RKO (cell line): ENCODE data around the gene COQ8B.

Experiments
- DNase-seq: peaks from one replicate; pipeline ENCODE4 v3.0.0-alpha.2; 2016; ENCODE audit warnings: low spot score

The COQ8B gene

DNA sequence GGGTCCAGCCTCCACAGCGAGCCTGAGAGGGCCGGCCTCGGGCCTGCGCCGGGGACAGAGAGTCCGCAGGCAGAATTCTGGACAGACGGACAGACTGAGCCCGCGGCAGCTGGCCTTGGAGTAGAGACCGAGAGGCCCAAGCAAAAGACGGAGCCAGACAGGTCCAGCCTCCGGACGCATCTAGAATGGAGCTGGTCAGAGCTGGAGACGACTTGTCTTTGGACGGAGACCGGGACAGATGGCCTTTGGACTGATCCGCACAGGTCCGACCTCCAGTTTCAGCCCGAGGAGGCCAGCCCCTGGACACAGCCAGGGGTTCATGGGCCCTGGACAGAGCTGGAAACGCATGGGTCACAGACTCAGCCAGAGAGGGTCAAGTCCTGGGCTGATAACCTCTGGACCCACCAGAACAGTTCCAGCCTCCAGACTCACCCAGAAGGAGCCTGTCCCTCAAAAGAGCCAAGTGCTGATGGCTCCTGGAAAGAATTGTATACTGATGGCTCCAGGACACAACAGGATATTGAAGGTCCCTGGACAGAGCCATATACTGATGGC lies 716 bp upstream of the COQ8B start:
- peak; percentile 57 for DNase-seq

- peak; percentile 91 for DNase-seq
Measured at GRCh38 chr19:40716031-40716481, 630 bp downstream of the COQ8B start.

DNA sequence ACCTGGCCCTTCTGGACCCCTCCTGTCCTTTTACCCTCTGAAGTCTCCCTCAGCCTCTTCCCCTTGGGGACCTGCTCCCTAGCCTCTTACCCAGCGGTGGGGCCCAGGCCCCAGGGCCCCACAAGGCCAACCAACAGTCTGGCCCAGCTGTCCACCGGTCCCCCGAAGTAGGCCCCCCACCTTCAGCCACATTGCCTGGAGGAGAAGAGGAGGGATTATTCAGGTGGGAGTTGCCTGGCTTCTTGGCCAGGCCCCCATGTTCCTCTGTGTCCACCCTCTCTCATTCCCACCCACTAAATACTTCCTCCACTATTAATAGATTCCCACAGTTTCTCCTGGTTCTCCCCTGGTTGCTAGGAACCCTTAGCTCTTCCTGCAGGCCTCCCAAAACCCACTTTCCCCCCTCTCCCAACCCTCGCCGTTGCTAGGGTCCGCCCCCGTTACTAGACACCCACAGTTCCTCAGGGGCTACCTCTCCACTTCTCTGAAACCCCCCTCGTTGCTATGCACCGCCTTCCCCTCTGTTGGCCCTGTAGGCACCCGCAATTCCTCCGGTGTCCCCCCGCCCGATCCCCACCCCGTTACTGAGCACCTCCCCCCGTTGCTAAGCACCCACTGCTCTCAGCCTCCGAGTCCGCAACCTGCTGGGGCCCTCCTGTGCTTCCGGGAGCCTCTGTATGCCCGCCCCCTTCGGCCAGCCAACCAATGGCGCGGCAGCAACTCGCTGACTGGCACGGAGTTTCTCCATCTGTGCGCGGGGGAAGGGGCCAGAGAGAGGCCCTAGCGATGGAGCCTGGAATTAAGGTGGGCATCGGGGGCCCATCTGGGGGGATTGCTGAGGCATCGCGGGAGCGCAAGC lies 2.0 kb downstream of the COQ8B start:
- DNase-seq: peak; percentile 91

DNA sequence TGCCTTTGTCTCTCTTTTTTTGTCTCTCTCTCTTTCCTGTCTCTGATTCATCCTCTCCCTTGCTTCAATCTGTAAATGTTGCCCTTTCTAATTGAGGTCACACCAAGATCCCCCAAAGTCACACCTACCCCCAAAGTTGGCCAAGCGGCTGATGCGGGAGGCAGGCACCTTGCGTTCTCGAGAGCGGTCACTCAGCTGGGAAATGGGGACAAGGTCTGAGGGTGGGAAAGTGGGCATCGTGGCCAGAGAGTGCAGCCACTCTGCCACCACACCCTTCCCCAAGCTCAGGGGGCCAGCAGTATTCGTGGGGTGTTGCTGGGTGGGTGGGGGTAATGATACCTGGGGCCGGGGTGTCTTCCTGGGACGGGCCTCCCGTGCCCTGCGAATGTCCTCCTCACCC lies 2.7 kb downstream of the COQ8B start:
- no peak for DNase-seq

DNA sequence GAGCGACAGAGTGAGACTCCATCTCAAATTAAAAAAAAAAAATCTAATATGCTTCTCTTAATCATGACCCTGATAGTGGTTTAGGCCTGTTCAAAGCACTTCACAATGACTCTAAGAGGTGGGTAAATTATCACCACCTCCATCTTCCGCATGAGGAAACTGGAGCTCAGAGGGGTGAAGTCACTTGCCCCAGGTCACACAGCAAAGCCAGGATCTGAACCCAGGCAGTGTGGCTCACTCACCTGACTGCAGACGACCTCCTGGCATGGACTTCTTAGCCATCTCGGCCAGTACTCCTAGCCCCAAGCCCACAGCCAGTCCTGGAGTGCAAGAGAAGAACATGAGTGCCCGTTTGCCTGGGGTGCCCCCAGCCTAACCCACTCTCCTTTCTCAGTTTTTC lies 6.9 kb downstream of the COQ8B start:
- DNase-seq: no peak

GRCh38 chr19:40707615-40708014 lies 9.1 kb downstream of the COQ8B start:
- no peak for DNase-seq

- no peak for DNase-seq
Measured at GRCh38 chr19:40705950-40706619, 10.6 kb downstream of the COQ8B start.

DNA sequence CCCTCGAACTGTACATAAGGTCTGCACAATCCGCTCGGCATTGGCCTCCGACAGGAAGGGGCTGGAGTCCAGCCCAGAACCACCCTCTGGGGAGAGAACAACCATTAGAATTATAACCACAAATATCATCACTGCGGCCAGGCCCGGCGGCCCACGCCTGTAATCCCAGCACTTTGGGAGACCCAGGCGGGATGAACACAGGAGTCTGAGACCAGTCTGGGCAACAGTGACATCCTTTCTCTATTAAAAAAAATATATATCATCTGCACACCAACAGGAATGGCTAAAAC lies 11.4 kb downstream of the COQ8B start:
- no peak for DNase-seq

GRCh38 chr19:40704491-40705361 lies 12.0 kb downstream of the COQ8B start:
- no peak for DNase-seq

- no peak for DNase-seq
Measured at GRCh38 chr19:40703029-40703755, 13.5 kb downstream of the COQ8B start.

DNA sequence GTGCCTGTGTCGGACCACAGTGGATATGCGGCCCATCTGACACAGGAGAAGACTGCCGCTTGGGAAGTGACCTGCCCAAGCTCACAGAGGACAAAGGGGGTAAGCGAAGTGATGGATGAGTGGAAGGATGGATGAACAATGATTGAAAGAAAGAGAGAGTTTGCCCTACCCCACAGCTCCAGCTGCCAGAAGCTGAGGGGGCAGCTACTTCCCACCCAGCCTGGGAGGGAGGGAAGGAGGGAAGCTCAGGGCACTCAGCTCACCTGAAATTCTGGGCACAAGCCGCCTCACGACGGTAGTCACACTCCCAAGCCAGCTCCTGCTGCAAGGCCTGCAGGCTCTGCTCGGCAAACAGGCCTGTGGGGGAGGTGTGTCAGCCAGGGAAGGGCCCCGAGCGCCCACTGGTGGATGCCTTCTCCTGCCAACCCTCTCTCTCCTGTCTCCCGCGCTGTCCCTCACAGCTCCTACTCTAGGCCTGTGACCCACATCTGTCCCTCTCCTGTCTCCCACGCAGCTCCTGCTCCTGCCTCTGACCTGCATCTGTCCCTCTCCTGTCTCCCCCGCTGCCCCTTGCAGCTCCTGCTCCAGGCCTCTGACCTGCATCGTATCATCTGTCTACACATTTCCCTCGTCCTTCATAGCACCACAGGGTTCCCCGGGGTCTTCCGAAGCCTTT lies 14.2 kb downstream of the COQ8B start:
- no peak for DNase-seq

GRCh38 chr19:40701758-40702157 lies 14.9 kb downstream of the COQ8B start:
- DNase-seq: no peak

GRCh38 chr19:40700083-40700482 lies 16.6 kb downstream of the COQ8B start:
- DNase-seq: no peak

GRCh38 chr19:40697007-40697406 lies 19.7 kb downstream of the COQ8B start:
- DNase-seq: no peak

DNA sequence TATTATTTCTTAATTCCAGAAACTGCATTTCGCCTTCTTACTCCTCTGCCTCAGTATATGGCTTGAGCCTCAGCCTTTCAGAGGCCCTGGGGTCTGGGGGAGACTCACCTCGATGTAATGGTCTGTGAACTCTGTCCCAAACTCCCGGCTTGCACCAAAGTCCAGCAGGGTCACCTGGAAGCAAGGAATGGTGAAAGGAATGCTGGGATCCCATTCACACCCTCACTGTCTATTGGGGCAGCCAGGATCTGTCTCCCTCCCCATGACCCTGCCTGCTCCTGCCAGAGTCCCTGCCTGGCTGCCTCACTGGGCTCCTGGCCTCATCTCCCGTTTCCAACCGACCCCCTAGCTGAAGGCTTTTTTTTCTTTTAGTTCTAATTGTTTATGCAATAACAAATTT lies 20.8 kb downstream of the COQ8B start:
- no peak for DNase-seq

DNA sequence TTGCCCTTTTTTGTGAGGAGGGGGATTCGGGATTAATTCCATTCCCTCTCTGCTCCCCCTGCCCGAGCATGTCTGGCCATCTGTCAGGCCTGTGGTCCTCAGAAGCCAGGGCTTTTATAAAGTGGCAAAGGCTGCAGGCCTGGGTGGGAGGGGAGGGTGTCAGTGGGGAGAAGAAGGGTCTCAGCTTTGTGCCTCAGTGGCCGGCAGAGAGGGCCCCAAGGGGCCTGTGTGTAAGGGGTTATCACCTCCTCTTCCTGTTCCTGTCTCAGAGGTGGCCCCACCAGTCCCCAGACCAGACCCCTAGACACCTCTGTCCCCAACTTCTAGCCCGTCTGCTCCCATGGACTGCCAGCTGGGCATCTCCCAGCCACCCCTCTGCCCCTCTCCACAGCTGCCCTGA lies 22.8 kb downstream of the COQ8B start:
- no peak for DNase-seq

GRCh38 chr19:40693150-40693788 lies 23.4 kb downstream of the COQ8B start:
- no peak for DNase-seq

DNA sequence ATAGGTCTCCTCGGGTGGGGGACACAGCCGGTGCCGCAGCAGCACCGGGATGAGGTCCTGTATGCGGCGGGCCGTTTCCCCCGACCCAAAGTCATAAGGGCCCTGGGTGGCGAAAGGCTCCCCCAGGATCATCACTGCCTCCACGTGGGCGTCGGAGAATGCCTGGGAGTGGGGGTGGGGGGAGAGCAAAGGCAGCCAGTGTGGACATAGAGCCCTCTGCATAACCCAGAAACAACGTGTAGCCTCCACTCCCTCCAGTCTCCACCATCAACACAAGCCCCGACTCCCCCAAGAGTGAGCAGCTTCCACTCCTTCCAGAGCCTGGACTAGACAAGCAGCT lies 24.5 kb downstream of the COQ8B start:
- no peak for DNase-seq

DNA sequence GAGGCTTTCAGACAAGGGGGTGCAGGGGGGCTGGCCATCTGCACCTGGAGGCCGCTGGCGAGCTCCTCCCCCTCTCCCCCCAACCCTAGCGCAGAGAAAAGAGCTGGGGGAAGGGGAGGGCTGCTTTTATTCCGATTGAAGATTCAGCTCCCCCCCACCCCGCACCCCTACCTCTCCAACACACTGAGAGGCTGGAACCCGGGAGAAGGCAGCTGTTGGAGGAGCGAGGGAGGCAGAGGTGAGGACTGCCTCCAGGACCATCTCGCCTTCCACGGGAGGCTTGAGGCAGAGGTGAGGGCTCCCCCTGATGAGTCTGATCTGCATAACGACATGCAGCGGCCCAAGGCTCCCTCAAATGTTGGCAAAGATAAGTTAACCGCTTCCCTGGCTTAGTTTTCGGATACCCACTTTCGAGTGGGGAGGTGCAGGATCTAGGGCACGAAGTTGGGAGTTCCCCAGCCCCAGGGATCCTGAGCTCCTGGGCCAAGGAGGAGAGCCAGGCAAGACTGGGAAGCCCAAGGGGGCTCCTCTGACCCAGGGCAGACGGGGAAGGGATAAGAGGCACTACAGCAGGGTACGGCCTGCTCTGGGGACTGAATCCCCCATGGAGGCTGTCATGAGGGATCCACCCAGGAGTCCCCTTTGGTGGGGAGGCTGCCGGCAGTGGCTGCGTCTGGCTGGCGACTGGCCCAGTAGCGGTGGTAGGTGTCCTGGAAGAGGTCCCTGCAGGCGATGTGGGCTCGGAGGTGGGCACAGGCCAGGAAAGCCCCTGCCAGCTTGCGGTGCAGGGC lies 25.1 kb downstream of the COQ8B start:
- no peak for DNase-seq
